Natural killer cell (primary cell): ENCODE measurements around the gene TRIM41. TPM values are rescaled to one million over a fixed set of nuclear protein-coding genes. Genes with fewer than 3 reads are reported as not detected.
"Not testable (repeated sequence)": the region's sequence is repeated elsewhere in the genome, so short reads cannot be mapped to it uniquely, and the experiment has no call there.

Source experiments
- ATAC-seq, 3 donors: fragments of 150-1000 bp in 2 of 3; fragments of 200-7000 bp in 1 of 3; cut with Tn5 transposase; 1 replicate in 1 of 3; 2 replicates in 2 of 3; pipeline ENCODE4 v1.10.0; 2021; ENCODE audit warnings: mild to moderate bottlenecking in 2 of 3, moderate library complexity in 2 of 3
- DNase-seq, 2 donors: peaks; one replicate each; pipeline versions ENCODE4 v3.0.0 to v3.0.0-alpha.2; 2013 to 2021; ENCODE audit warnings: mixed read lengths in 1 of 2
- H3K27ac ChIP-seq: one replicate; pipeline ENCODE4 v1.5.1; 2013; ENCODE audit warnings: mild to moderate bottlenecking, low read length
- H3K27me3 ChIP-seq: one replicate; pipeline ENCODE4 v1.6.1; 2013; ENCODE audit warnings: low read length; ENCODE audit not compliant: control insufficient read depth, insufficient read depth
- H3K36me3 ChIP-seq: one replicate; pipeline ENCODE4 v1.6.1; 2013; ENCODE audit warnings: low read length; ENCODE audit not compliant: control insufficient read depth, insufficient read depth
- H3K4me1 ChIP-seq: one replicate; pipeline ENCODE4 v1.6.1; 2013; ENCODE audit warnings: low read length; ENCODE audit not compliant: control insufficient read depth, insufficient read depth
- H3K4me3 ChIP-seq: one replicate; pipeline ENCODE4 v1.5.1; 2013; ENCODE audit warnings: low read length
- H3K9me3 ChIP-seq: one replicate; pipeline ENCODE4 v1.6.1; 2013; ENCODE audit warnings: low read length; ENCODE audit not compliant: control insufficient read depth, insufficient read depth
- H3K27ac Mint-ChIP-seq, 2 donors: one replicate each; pipeline ENCODE4 v1.8.0; 2022; ENCODE audit warnings: mild to moderate bottlenecking in 2 of 2, mixed read lengths in 2 of 2, moderate library complexity in 1 of 2
- H3K27me3 Mint-ChIP-seq, 2 donors: one replicate each; pipeline ENCODE4 v1.8.0; 2022; ENCODE audit warnings: low read depth in 2 of 2, mixed read lengths in 2 of 2
- H3K36me3 Mint-ChIP-seq: one replicate; pipeline ENCODE4 v1.8.0; 2022; ENCODE audit warnings: mixed read lengths
- H3K4me1 Mint-ChIP-seq, 2 donors: one replicate each; pipeline ENCODE4 v1.8.0; 2022; ENCODE audit warnings: mixed read lengths in 2 of 2
- H3K4me3 Mint-ChIP-seq: one replicate; pipeline ENCODE4 v1.8.0; 2022; ENCODE audit warnings: mild to moderate bottlenecking, moderate library complexity, mixed read lengths
- H3K9me3 Mint-ChIP-seq, 2 donors: one replicate each; pipeline ENCODE4 v1.8.0; 2022; ENCODE audit warnings: mixed read lengths in 2 of 2
- CTCF ChIP-seq: fragments of 200-600 bp; IDR thresholded peaks from one replicate; pipeline ENCODE4 v1.8.0; 2022; ENCODE audit warnings: antibody characterized with exemption
- WGBS: methylation state at CpG from one replicate; pipeline ENCODE4 v1.1.7; 2013; ENCODE audit warnings: missing lambda C conversion rate; ENCODE audit not compliant: insufficient coverage; 5-methylcytosine and 5-hydroxymethylcytosine counted together
- intact Hi-C: fragments of 100-400 bp; cut with micrococcal nuclease; formaldehyde crosslinking; loops from one replicate; pipeline ENCODE4 v1.14.2; 2022
- total RNA-seq, 4 donors: library from RNA; stranded (reverse); fragments of 120-200 nt in 1 of 4; gene quantifications; one replicate each; pipeline versions ENCODE4 v1.2.3 to v1.2.4, GENCODE V29; 2013 to 2022

The TRIM41 gene
- total RNA-seq, 3 donors from 2014 or later (not counting 1 experiment from before 2014, with no cell fraction given): 33.4 to 41.6 (median 36.0) TPM

DNA sequence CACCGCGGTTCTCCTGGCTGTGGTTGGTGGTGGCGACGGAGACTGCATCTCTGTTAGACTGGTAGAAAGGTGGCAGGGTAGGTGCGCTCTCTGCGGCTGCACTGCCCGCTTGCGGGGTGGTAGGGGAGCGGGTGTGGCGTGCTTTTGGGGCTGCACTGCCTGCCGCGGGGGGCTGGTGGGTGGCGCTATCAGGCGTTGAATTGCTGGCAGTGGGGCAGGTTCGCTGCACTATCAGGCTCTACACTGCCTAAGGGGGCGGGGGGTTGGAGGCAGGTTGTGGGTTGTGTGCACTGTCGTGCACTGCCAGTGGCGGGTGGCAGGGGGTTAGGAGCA is 58.9 kb downstream of the TRIM41 start:
- no peak for DNase-seq
- 92% methylated on average over 18 of the region's 18 CpGs for WGBS

GRCh38 chr5:181282415-181282814 is 59.3 kb downstream of the TRIM41 start:
- 86% methylated on average over 14 of the region's 16 CpGs for WGBS

More for the DNA sequence above, 58.9 kb downstream of the TRIM41 start:
- Mint-ChIP-seq H3K36me3 (no peaks in the 10 kb centered on the region), H3K27ac (no peak overlapping the region), H3K27me3 (no peaks in the 10 kb centered on the region), H3K4me1 (no peaks in the 10 kb centered on the region), H3K9me3 (no peaks in the 10 kb centered on the region), H3K4me3 (no peak overlapping the region)
- intact Hi-C loops: no loop called here
- ATAC-seq: no peak
- H3K9me3 ChIP-seq: no peaks in the 10 kb centered on the region
- TF ChIP-seq CTCF: no peak
- H3K27me3 ChIP-seq: no peaks in the 10 kb centered on the region
- H3K27ac ChIP-seq: no peak overlapping the region
- H3K4me1 ChIP-seq: no peaks in the 10 kb centered on the region
- H3K36me3 ChIP-seq: no peaks in the 10 kb centered on the region
- no peak overlapping the region for H3K4me3 ChIP-seq

DNA sequence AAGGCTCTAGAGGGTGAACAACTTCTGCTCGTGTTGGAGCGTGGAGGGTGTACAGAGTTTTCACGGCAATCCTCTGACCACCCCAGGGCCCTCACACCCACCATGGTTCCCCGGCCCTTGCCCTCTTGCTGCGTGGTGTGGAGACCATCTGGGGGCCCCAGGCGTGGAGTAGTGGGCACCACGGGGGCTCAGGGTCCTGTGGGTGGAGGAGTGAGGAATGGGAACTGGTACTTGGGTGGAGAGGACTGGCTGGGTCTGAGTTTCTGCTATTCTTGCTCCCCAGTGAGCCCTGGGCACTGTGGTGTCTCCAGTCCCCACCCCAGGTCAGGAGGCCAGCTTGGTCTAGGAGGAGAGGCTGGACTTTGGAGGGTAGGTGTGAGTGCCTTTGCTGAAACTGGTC is 59.8 kb downstream of the TRIM41 start:
- WGBS: 98% methylated on average over 5 of the region's 7 CpGs

More at GRCh38 chr5:181282415-181282814, 59.3 kb downstream of the TRIM41 start:
- DNase-seq, H3K27me3 ChIP-seq, H3K27ac ChIP-seq, H3K9me3 Mint-ChIP-seq, H3K27me3 Mint-ChIP-seq, H3K27ac Mint-ChIP-seq, H3K4me3 Mint-ChIP-seq, H3K4me1 Mint-ChIP-seq, intact Hi-C loops, H3K4me1 ChIP-seq, H3K9me3 ChIP-seq, ATAC-seq, H3K36me3 ChIP-seq, H3K4me3 ChIP-seq, H3K36me3 Mint-ChIP-seq: not testable (repeated sequence)

DNA sequence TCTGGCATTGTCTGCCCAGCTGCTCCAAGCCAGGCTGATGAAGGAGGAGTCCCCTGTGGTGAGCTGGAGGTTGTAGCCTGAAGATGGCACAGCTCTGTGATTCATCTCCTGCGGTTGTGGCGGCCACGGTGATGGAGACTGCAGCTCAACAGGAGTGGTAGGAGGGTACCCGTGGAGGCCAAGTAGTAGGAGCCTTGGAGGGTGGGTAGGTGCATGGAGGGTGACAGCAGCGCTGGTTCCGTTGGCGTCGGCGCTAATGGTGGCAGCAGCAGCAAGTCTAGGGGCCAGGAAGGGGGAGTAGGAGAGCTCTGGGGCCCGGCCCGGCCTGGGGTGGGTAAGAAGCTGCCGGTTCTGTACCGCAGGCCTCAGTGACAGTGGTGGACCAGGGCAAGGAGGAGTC is 60.3 kb downstream of the TRIM41 start:
- DNase-seq (no peak), ATAC-seq (no peak)
- H3K27me3 ChIP-seq: no peaks in the 10 kb centered on the region
- no peaks in the 10 kb centered on the region for H3K9me3 Mint-ChIP-seq
- WGBS: 87% methylated on average over 13 of the region's 13 CpGs
- no peaks in the 10 kb centered on the region for H3K36me3 ChIP-seq
- no peaks in the 10 kb centered on the region for H3K9me3 ChIP-seq
- no peaks in the 10 kb centered on the region for H3K4me1 ChIP-seq
- H3K4me3 ChIP-seq: no peak overlapping the region
- H3K4me1 Mint-ChIP-seq: no peaks in the 10 kb centered on the region
- TF ChIP-seq CTCF: no peak
- no peaks in the 10 kb centered on the region for H3K36me3 Mint-ChIP-seq
- H3K4me3 Mint-ChIP-seq: no peak overlapping the region
- H3K27ac Mint-ChIP-seq: no peak overlapping the region
- H3K27me3 Mint-ChIP-seq: no peaks in the 10 kb centered on the region
- no peak overlapping the region for H3K27ac ChIP-seq
- intact Hi-C loops: no loop called here

More for the DNA sequence above, 59.8 kb downstream of the TRIM41 start:
- Mint-ChIP-seq H3K36me3 (no peaks in the 10 kb centered on the region), H3K27me3 (no peaks in the 10 kb centered on the region), H3K4me1 (no peaks in the 10 kb centered on the region), H3K9me3 (no peaks in the 10 kb centered on the region), H3K27ac (no peak overlapping the region), H3K4me3 (no peak overlapping the region)
- Histone ChIP-seq H3K4me3 (no peak overlapping the region), H3K27ac (no peak overlapping the region), H3K36me3 (no peaks in the 10 kb centered on the region), H3K9me3 (no peaks in the 10 kb centered on the region), H3K4me1 (no peaks in the 10 kb centered on the region), H3K27me3 (no peaks in the 10 kb centered on the region)
- DNase-seq (no peak), ATAC-seq (no peak)
- intact Hi-C loops: no loop called here
- no peak for TF ChIP-seq CTCF

DNA sequence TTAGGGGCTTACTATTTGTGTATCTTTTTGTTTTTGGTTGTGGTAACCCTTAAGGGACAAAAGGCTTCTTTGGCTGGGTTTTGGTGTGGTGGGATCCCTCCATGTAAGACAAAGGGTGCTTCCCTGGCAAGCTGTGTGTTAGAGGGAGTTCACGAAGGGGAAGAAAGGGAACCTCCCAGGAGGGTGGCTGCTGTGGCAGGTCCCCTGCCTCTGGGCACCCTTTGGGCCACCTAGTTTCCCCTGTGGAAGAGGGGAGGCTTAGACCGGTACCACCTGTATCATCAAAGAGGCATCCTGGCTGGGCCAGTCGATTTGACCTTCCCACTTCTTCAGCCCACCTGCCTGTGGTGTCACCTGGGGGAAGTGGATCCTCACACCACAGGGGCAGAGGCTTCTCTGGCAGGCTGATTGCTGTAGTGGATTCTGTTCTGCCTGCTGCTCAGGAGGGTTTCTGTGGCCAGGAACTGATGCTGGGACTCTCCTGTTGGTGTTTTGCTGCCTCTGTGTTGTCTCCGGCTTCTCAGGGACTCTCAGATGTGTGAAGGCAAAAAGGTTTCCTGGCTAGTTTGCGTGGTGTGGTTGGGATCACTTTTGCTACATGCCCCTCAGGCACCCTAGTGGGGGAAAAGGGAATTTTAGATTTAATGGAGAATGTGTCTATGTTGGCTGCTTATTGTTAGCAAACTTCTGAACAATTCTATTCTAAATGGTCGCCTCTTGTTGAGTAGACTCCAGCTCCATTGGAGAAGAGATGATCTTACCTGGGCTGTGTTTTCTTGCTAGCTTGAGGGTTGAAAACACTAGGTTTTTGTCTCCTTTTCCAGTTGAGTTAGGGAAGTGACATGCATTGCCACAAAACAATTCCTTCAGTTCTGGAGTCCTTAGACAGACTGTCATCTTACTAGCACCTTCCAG is 61.0 kb downstream of the TRIM41 start:
- H3K27ac Mint-ChIP-seq, H3K4me3 ChIP-seq, H3K9me3 ChIP-seq, intact Hi-C loops, ATAC-seq, H3K9me3 Mint-ChIP-seq, H3K27me3 ChIP-seq, H3K4me3 Mint-ChIP-seq, H3K36me3 ChIP-seq, H3K27me3 Mint-ChIP-seq, DNase-seq, H3K4me1 Mint-ChIP-seq, H3K4me1 ChIP-seq, H3K27ac ChIP-seq, H3K36me3 Mint-ChIP-seq: not testable (repeated sequence)
- WGBS: 63% methylated on average over 3 of the region's 6 CpGs
